Measurements from ENCODE around the gene MBD5.

GRCh38 chr2:147980940-147981528 is 39.9 kb upstream of the MBD5 start:
- TF ChIP-seq SP1 (IDR thresholded peaks at IDR 0.05) (no peak), TARDBP (IDR thresholded peaks at IDR 0.05) (no peak), FOXA1 (IDR thresholded peaks at IDR 0.05) (no peak)
